Activated naive CD8-positive, alpha-beta T cell treated with anti-CD3 and anti-CD28 coated beads, Interleukin-2, amount 50 U/mL, for 24 hours (primary cell): ENCODE measurements around the gene TARBP2.

Experiments
- ATAC-seq: fragments of 150-1000 bp; cut with Tn5 transposase; one replicate; pipeline ENCODE4 v1.10.0; 2021
- DNase-seq: peaks from one replicate; pipeline ENCODE4 v3.0.0; 2021
- H3K27ac Mint-ChIP-seq: one replicate; pipeline ENCODE4 v1.8.0; 2021; ENCODE audit warnings: mild to moderate bottlenecking, mixed read lengths
- H3K27me3 Mint-ChIP-seq: one replicate; pipeline ENCODE4 v1.8.0; 2021; ENCODE audit warnings: mixed read lengths
- H3K36me3 Mint-ChIP-seq: one replicate; pipeline ENCODE4 v1.8.0; 2021; ENCODE audit warnings: low read depth, mixed read lengths
- H3K4me1 Mint-ChIP-seq: one replicate; pipeline ENCODE4 v1.8.0; 2021; ENCODE audit warnings: mixed read lengths
- H3K4me3 Mint-ChIP-seq: one replicate; pipeline ENCODE4 v1.8.0; 2021; ENCODE audit warnings: mild to moderate bottlenecking, moderate library complexity, mixed read lengths
- H3K9me3 Mint-ChIP-seq: one replicate; pipeline ENCODE4 v1.8.0; 2021; ENCODE audit warnings: mixed read lengths

Gene TARBP2

GRCh38 chr12:53507603-53507885 is 6.5 kb downstream of the TARBP2 start:
- DNase-seq (no peak), ATAC-seq (no peak)
- Mint-ChIP-seq H3K9me3 (no peaks in the 10 kb centered on the region), H3K27me3 (no peaks in the 10 kb centered on the region), H3K4me3 (no peak overlapping the region), H3K4me1 (peaks cover 10% of the 10 kb centered on the region), H3K27ac (no peak overlapping the region), H3K36me3 (peaks cover 7% of the 10 kb centered on the region)

DNA sequence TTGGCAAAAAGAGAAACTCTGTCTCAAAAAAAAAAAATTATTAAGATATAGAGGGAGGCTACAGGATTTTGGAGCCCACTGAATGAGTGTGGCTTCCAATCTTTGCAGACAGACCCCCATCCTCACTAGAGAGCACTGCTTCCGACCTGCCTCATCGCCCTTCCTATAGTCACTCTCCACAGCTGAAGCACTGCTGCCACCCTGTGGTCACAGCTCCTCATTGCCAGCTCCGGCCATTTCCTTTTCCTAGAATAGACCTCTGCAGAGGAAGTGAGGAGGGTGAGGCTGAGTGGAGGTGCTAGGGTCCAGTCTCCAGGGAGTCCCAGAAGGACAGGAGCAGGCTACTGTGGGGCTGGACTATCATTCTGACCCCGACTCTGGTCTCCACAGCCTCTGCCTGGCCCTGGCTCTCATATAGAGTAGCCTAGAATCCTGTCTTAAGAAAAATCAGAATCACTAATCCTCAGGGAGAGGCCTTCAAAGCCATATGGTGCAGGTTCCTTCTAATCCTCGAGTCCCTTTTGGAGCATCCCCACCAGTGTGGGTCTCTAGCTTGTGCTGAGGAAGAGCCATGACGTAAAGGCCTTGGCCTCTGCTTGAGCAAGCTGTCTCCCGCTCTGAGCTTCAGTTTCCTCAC is 7.6 kb downstream of the TARBP2 start:
- DNase-seq, result peak; percentile 89
- Mint-ChIP-seq H3K36me3 (peaks cover 7% of the 10 kb centered on the region), H3K27me3 (no peaks in the 10 kb centered on the region), H3K4me3 (no peak overlapping the region), H3K9me3 (no peaks in the 10 kb centered on the region), H3K4me1 (peaks cover 6% of the 10 kb centered on the region), H3K27ac (no peak overlapping the region)
- ATAC-seq, result peak; percentile 92

GRCh38 chr12:53510181-53510812 is 9.2 kb downstream of the TARBP2 start:
- Mint-ChIP-seq H3K27ac (no peak overlapping the region), H3K9me3 (no peaks in the 10 kb centered on the region), H3K4me3 (no peak overlapping the region), H3K4me1 (peaks cover 6% of the 10 kb centered on the region), H3K27me3 (no peaks in the 10 kb centered on the region), H3K36me3 (peaks cover 4% of the 10 kb centered on the region)
- DNase-seq, result no peak
- ATAC-seq, result no peak

- no peak overlapping the region for H3K4me3 Mint-ChIP-seq
- peaks cover 2% of the 10 kb centered on the region for H3K36me3 Mint-ChIP-seq
- DNase-seq, result no peak
- H3K27me3 Mint-ChIP-seq, result no peaks in the 10 kb centered on the region
- no peaks in the 10 kb centered on the region for H3K9me3 Mint-ChIP-seq
- H3K4me1 Mint-ChIP-seq, result no peaks in the 10 kb centered on the region
- no peak for ATAC-seq
- no peak overlapping the region for H3K27ac Mint-ChIP-seq
Measured at GRCh38 chr12:53513712-53514410, 12.8 kb downstream of the TARBP2 start.

GRCh38 chr12:53514628-53515290 is 13.7 kb downstream of the TARBP2 start:
- H3K4me3 Mint-ChIP-seq, result no peak overlapping the region
- no peaks in the 10 kb centered on the region for H3K4me1 Mint-ChIP-seq
- ATAC-seq (no peak), DNase-seq (no peak)
- H3K27ac Mint-ChIP-seq, result no peak overlapping the region
- H3K9me3 Mint-ChIP-seq, result no peaks in the 10 kb centered on the region
- H3K36me3 Mint-ChIP-seq, result peaks cover 2% of the 10 kb centered on the region
- no peaks in the 10 kb centered on the region for H3K27me3 Mint-ChIP-seq

GRCh38 chr12:53515291-53515680 is 14.2 kb downstream of the TARBP2 start:
- no peaks in the 10 kb centered on the region for H3K4me1 Mint-ChIP-seq
- H3K27ac Mint-ChIP-seq, result no peak overlapping the region
- no peaks in the 10 kb centered on the region for H3K27me3 Mint-ChIP-seq
- no peaks in the 10 kb centered on the region for H3K9me3 Mint-ChIP-seq
- H3K4me3 Mint-ChIP-seq, result no peak overlapping the region
- H3K36me3 Mint-ChIP-seq, result peaks cover 5% of the 10 kb centered on the region
- ATAC-seq (no peak), DNase-seq (no peak)

- Mint-ChIP-seq H3K9me3 (no peaks in the 10 kb centered on the region), H3K36me3 (peaks cover 11% of the 10 kb centered on the region), H3K27me3 (no peaks in the 10 kb centered on the region), H3K4me3 (no peak overlapping the region), H3K4me1 (no peaks in the 10 kb centered on the region), H3K27ac (no peak overlapping the region)
- no peak for DNase-seq
- ATAC-seq, result no peak
Measured at GRCh38 chr12:53516758-53517455, 15.8 kb downstream of the TARBP2 start.

DNA sequence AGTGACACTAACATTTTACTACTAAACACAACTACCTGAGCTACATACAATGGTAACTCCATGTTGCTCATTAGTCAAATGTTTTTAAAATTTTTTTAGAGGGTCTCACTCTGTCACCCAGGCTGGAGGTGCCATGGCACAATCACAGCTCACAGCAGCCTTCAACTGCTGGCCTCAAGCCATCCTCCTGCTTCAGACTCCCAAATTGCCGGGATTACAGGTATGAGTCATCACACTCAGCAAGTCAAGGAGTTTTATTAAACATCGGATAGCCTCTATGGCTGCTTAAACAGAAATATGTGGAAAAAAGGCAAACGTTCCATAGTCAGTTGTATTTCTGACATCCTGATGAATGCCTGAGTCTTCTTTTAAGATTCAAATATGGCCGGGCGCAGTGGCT is 17.3 kb downstream of the TARBP2 start:
- Mint-ChIP-seq H3K9me3 (no peaks in the 10 kb centered on the region), H3K36me3 (peaks cover 17% of the 10 kb centered on the region), H3K27me3 (no peaks in the 10 kb centered on the region), H3K4me3 (no peak overlapping the region), H3K4me1 (no peaks in the 10 kb centered on the region), H3K27ac (no peak overlapping the region)
- DNase-seq (no peak), ATAC-seq (no peak)

- H3K27me3 Mint-ChIP-seq, result no peaks in the 10 kb centered on the region
- no peaks in the 10 kb centered on the region for H3K4me1 Mint-ChIP-seq
- H3K36me3 Mint-ChIP-seq, result peaks cover 20% of the 10 kb centered on the region
- H3K27ac Mint-ChIP-seq, result no peak overlapping the region
- DNase-seq, result no peak
- ATAC-seq, result no peak
- no peak overlapping the region for H3K4me3 Mint-ChIP-seq
- H3K9me3 Mint-ChIP-seq, result no peaks in the 10 kb centered on the region
Measured at GRCh38 chr12:53523131-53523530, 22.0 kb downstream of the TARBP2 start.

DNA sequence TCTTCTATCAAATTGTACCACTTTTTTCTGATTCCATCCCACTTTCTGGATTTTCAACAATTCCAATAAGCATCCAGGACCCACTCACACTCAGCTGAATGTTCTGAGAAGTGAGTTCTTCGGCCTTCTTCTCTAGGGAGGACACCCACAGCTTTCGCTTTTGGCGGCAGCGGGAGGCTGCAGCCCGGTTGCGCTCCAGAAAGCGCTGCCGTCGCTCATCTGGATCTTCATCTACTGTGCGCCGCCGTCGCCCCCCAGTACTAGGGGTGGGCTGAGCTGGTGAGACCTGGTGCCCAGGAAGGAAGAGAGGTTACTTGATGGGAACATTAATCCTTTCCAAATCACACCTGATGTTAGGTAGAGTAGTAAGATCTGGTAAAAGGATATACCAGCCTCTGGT is 23.4 kb downstream of the TARBP2 start:
- Mint-ChIP-seq H3K27me3 (no peaks in the 10 kb centered on the region), H3K9me3 (no peaks in the 10 kb centered on the region), H3K4me3 (no peak overlapping the region), H3K27ac (no peak overlapping the region), H3K4me1 (no peaks in the 10 kb centered on the region), H3K36me3 (peaks cover 22% of the 10 kb centered on the region)
- ATAC-seq (no peak), DNase-seq (no peak)

DNA sequence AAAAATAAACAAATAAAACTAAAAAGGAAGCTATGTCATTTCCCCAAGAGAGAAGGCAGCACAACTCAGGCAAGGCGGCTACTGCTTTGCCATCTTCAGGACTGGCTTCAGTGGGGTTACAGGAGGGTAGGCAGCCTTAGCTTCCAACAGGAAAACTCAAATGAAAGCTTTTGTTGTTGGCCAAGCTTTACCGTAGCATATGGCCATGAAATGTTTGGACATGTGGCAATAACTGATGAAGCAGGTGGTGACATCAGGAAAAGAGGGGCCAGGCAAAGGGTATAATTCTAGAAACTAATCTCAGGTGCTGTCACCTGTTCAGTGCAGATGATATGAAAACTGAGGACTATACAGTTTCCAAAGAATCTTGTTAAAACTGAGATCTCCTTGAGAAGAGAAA is 29.0 kb downstream of the TARBP2 start:
- H3K36me3 Mint-ChIP-seq, result peaks cover 35% of the 10 kb centered on the region
- H3K4me1 Mint-ChIP-seq, result no peaks in the 10 kb centered on the region
- no peak for ATAC-seq
- H3K4me3 Mint-ChIP-seq, result no peak overlapping the region
- H3K27ac Mint-ChIP-seq, result no peak overlapping the region
- no peaks in the 10 kb centered on the region for H3K27me3 Mint-ChIP-seq
- H3K9me3 Mint-ChIP-seq, result no peaks in the 10 kb centered on the region
- no peak for DNase-seq

GRCh38 chr12:53530920-53531319 is 29.8 kb downstream of the TARBP2 start:
- no peaks in the 10 kb centered on the region for H3K27me3 Mint-ChIP-seq
- H3K9me3 Mint-ChIP-seq, result no peaks in the 10 kb centered on the region
- DNase-seq (no peak), ATAC-seq (no peak)
- no peaks in the 10 kb centered on the region for H3K4me1 Mint-ChIP-seq
- peaks cover 39% of the 10 kb centered on the region for H3K36me3 Mint-ChIP-seq
- no peak overlapping the region for H3K27ac Mint-ChIP-seq
- no peak overlapping the region for H3K4me3 Mint-ChIP-seq

- no peaks in the 10 kb centered on the region for H3K4me1 Mint-ChIP-seq
- H3K4me3 Mint-ChIP-seq, result no peak overlapping the region
- H3K9me3 Mint-ChIP-seq, result no peaks in the 10 kb centered on the region
- no peak for DNase-seq
- no peaks in the 10 kb centered on the region for H3K27me3 Mint-ChIP-seq
- peaks cover 39% of the 10 kb centered on the region for H3K36me3 Mint-ChIP-seq
- no peak overlapping the region for H3K27ac Mint-ChIP-seq
- ATAC-seq, result no peak
Measured at GRCh38 chr12:53532021-53532420, 30.9 kb downstream of the TARBP2 start.

GRCh38 chr12:53532524-53533445 is 31.7 kb downstream of the TARBP2 start:
- DNase-seq (no peak), ATAC-seq (no peak)
- H3K9me3 Mint-ChIP-seq, result no peaks in the 10 kb centered on the region
- peaks cover 43% of the 10 kb centered on the region for H3K36me3 Mint-ChIP-seq
- H3K27me3 Mint-ChIP-seq, result no peaks in the 10 kb centered on the region
- H3K27ac Mint-ChIP-seq, result no peak overlapping the region
- no peaks in the 10 kb centered on the region for H3K4me1 Mint-ChIP-seq
- H3K4me3 Mint-ChIP-seq, result no peak overlapping the region
